ENCODE data around the gene PBX3.
A peak's percentile ranks its signal among the peaks of the same experiment; 100 is the strongest.

The PBX3 gene

DNA sequence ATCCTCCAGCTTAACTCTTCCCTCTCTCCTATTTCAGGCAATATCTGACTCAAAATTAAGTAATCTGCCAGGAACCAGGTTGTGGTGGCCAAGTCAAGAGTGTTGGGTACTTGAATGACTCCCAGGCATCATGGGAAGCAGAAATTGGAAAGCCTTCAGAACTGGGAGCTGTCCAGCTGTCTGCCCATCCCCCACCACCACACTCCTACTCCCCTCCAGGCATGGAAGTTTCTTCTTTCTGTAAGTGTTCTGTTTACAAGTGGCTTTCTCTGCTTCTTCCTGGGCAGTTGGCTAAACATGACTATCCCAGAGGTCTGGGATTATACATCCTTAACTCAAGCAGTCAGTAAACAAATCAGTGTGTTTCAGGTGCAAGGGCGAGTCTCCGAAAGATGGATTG lies 14.6 kb upstream of the PBX3 start:
- Histone ChIP-seq H3K56ac (ENCODE audit: low read length) (no peak overlapping the region), H3K36me3 (ENCODE audit: control insufficient read depth, insufficient read depth, low read length) (no peaks in the 10 kb centered on the region), H3K9ac (ENCODE audit: low read length) (no peak overlapping the region), H3K4me2 (ENCODE audit: low read length) (no peak overlapping the region), H2BK15ac (replicated peaks; ENCODE audit: low read depth) (no peak overlapping the region), H3K4ac (ENCODE audit: low read depth, low read length) (no peak overlapping the region), H3K79me2 (ENCODE audit: control insufficient read depth, insufficient read depth, low read length) (no peaks in the 10 kb centered on the region), H4K8ac (ENCODE audit: low read depth, low read length) (no peak overlapping the region), H3K27ac (ENCODE audit: low read depth, low read length) (no peak overlapping the region), H3K4me1 (ENCODE audit: control insufficient read depth, low read depth, low read length) (peaks cover 2% of the 10 kb centered on the region), H4K5ac (ENCODE audit: low read length) (no peak overlapping the region), H3K27me3 (ENCODE audit: insufficient read depth, low read length, poor library complexity) (no peaks in the 10 kb centered on the region), H3K18ac (ENCODE audit: low read length) (no peak overlapping the region), H3K79me1 (ENCODE audit: low read length) (no peaks in the 10 kb centered on the region), H2BK5ac (ENCODE audit: low read length) (no peak overlapping the region), H3K4me3 (ENCODE audit: low read length) (no peak overlapping the region), H2AK5ac (ENCODE audit: low read length) (no peak overlapping the region), H3K23ac (ENCODE audit: low read length) (no peak overlapping the region), H2BK120ac (ENCODE audit: low read depth, low read length) (no peak overlapping the region)
- DNase-seq = peak; percentile 67
- WGBS (ENCODE audit: extremely low coverage, insufficient coverage, low lambda C conversion rate) = no CpG with 5 or more reads among the region's 2 CpGs

DNA sequence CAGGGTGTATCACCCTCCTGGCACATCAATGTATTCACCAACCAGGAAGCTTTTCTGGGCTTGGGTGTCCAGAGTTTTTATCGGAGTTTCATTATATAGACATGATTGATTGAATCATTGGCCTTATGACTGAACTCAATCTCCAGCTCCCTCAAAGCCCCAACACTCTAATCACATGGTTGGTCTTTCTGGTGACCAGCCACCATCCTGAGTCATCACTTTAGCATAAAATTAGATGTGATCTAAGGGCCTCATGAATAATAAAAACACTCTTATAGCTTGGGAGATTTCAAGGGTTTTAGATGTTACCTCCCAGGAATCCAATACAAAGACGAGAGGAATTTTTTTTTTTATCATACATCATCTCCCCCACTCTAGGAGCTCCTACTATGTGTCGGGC lies 7.7 kb upstream of the PBX3 start:
- Histone ChIP-seq H3K4me2 (ENCODE audit: low read length) (no peak overlapping the region), H3K18ac (ENCODE audit: low read length) (no peak overlapping the region), H3K4me1 (ENCODE audit: control insufficient read depth, low read depth, low read length) (no peaks in the 10 kb centered on the region), H3K27ac (ENCODE audit: low read depth, low read length) (no peak overlapping the region), H3K56ac (ENCODE audit: low read length) (no peak overlapping the region), H2BK120ac (ENCODE audit: low read depth, low read length) (no peak overlapping the region), H3K27me3 (ENCODE audit: insufficient read depth, low read length, poor library complexity) (no peaks in the 10 kb centered on the region), H3K79me2 (ENCODE audit: control insufficient read depth, insufficient read depth, low read length) (no peaks in the 10 kb centered on the region), H3K9ac (ENCODE audit: low read length) (no peak overlapping the region), H2BK15ac (replicated peaks; ENCODE audit: low read depth) (no peak overlapping the region), H3K23ac (ENCODE audit: low read length) (no peak overlapping the region), H4K5ac (ENCODE audit: low read length) (no peak overlapping the region), H3K4me3 (ENCODE audit: low read length) (no peak overlapping the region), H2BK5ac (ENCODE audit: low read length) (no peak overlapping the region), H4K8ac (ENCODE audit: low read depth, low read length) (no peak overlapping the region), H3K4ac (ENCODE audit: low read depth, low read length) (no peak overlapping the region), H3K36me3 (ENCODE audit: control insufficient read depth, insufficient read depth, low read length) (no peaks in the 10 kb centered on the region), H2AK5ac (ENCODE audit: low read length) (no peak overlapping the region), H3K79me1 (ENCODE audit: low read length) (no peaks in the 10 kb centered on the region)
- no peak for DNase-seq
- WGBS (ENCODE audit: extremely low coverage, insufficient coverage, low lambda C conversion rate) = no CpG with 5 or more reads among the region's 3 CpGs

DNA sequence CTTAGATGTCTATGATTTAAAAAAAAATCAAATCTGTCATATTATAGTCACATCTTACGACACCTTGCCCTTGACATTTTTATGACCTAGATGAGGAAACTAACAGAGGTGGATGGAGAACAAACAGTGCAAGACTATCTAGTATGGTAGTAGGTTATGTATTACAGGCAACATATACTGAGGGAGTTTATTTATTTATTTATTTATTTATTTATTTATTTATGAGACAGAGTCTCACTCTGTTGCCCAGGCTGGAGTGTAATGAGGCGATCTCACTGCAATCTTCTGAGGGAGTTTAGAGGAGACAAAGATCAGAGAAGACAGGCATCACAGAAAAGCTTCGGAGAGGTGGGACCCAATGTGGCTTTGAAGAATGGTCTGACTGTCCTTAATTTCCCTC lies 4.5 kb upstream of the PBX3 start:
- H3K4me3 ChIP-seq (ENCODE audit: low read length) = no peak overlapping the region
- no CpG with 5 or more reads among the region's 3 CpGs for WGBS (ENCODE audit: extremely low coverage, insufficient coverage, low lambda C conversion rate)

DNA sequence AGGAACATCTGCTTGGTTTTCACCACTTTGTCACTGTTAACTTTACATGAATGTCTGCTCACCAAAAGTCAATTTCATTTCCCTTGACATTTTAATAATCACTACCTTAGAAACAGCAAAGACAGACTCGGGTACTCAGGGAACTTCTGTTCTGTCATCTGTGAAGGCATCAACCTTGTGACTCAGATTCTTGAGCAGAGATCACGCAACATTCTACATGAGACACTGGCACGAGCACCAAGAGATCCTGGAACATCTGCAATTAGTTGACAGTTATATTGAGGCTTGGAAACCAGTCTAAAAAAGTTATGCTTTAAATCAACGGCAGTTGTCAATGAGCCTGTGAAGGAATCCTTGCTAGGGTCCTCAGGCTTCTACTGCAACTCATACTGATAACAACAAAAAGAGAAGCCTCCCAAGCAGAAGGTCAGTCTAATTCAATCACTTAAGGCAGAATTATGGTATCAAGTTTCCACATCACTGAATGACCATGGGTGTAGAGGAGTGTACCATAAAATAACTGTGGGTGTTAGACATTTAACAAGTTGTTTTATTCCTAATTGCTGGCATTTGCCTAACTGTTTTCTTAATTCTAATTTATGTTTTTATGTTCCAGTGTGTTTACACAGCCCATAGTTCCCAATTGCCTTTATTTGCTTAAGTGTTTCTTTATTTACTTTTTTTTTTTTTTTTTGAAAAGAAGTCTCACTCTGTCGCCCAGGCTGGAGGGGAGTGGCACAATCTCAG lies 3.3 kb upstream of the PBX3 start:
- no peak overlapping the region for H3K4me2 ChIP-seq (ENCODE audit: low read length)
- H3K4me1 ChIP-seq (ENCODE audit: control insufficient read depth, low read depth, low read length) = peaks cover 3% of the 10 kb centered on the region
- H3K18ac ChIP-seq (ENCODE audit: low read length) = no peak overlapping the region
- no peaks in the 10 kb centered on the region for H3K36me3 ChIP-seq (ENCODE audit: control insufficient read depth, insufficient read depth, low read length)
- no peak for DNase-seq
- H3K27ac ChIP-seq (ENCODE audit: low read depth, low read length) = no peak overlapping the region
- no peak overlapping the region for H4K8ac ChIP-seq (ENCODE audit: low read depth, low read length)
- no peaks in the 10 kb centered on the region for H3K27me3 ChIP-seq (ENCODE audit: insufficient read depth, low read length, poor library complexity)
- H2BK5ac ChIP-seq (ENCODE audit: low read length) = no peak overlapping the region
- H3K56ac ChIP-seq (ENCODE audit: low read length) = no peak overlapping the region
- peaks cover 7% of the 10 kb centered on the region for H3K79me2 ChIP-seq (ENCODE audit: control insufficient read depth, insufficient read depth, low read length)
- no peak overlapping the region for H3K4ac ChIP-seq (ENCODE audit: low read depth, low read length)
- no peak overlapping the region for H4K5ac ChIP-seq (ENCODE audit: low read length)
- H3K9ac ChIP-seq (ENCODE audit: low read length) = no peak overlapping the region
- H3K79me1 ChIP-seq (ENCODE audit: low read length) = no peaks in the 10 kb centered on the region
- no peak overlapping the region for H2AK5ac ChIP-seq (ENCODE audit: low read length)
- WGBS (ENCODE audit: extremely low coverage, insufficient coverage, low lambda C conversion rate) = no CpG with 5 or more reads among the region's 5 CpGs
- H2BK15ac ChIP-seq (replicated peaks; ENCODE audit: low read depth) = no peak overlapping the region
- H3K23ac ChIP-seq (ENCODE audit: low read length) = no peak overlapping the region
- no peak overlapping the region for H2BK120ac ChIP-seq (ENCODE audit: low read depth, low read length)
- H3K4me3 ChIP-seq (ENCODE audit: low read length) = no peak overlapping the region

More for the DNA sequence above, 4.5 kb upstream of the PBX3 start:
- H4K5ac ChIP-seq (ENCODE audit: low read length) = no peak overlapping the region
- no peak overlapping the region for H3K9ac ChIP-seq (ENCODE audit: low read length)
- DNase-seq = no peak
- H3K56ac ChIP-seq (ENCODE audit: low read length) = no peak overlapping the region
- H2BK15ac ChIP-seq (replicated peaks; ENCODE audit: low read depth) = no peak overlapping the region
- H3K79me2 ChIP-seq (ENCODE audit: control insufficient read depth, insufficient read depth, low read length) = no peaks in the 10 kb centered on the region
- H2AK5ac ChIP-seq (ENCODE audit: low read length) = no peak overlapping the region
- no peaks in the 10 kb centered on the region for H3K36me3 ChIP-seq (ENCODE audit: control insufficient read depth, insufficient read depth, low read length)
- H2BK5ac ChIP-seq (ENCODE audit: low read length) = no peak overlapping the region
- peaks cover 3% of the 10 kb centered on the region for H3K4me1 ChIP-seq (ENCODE audit: control insufficient read depth, low read depth, low read length)
- no peak overlapping the region for H3K4me2 ChIP-seq (ENCODE audit: low read length)
- H3K18ac ChIP-seq (ENCODE audit: low read length) = no peak overlapping the region
- no peak overlapping the region for H3K4ac ChIP-seq (ENCODE audit: low read depth, low read length)
- H3K23ac ChIP-seq (ENCODE audit: low read length) = no peak overlapping the region
- H2BK120ac ChIP-seq (ENCODE audit: low read depth, low read length) = no peak overlapping the region
- H3K27ac ChIP-seq (ENCODE audit: low read depth, low read length) = no peak overlapping the region
- H3K79me1 ChIP-seq (ENCODE audit: low read length) = no peaks in the 10 kb centered on the region
- H3K27me3 ChIP-seq (ENCODE audit: insufficient read depth, low read length, poor library complexity) = no peaks in the 10 kb centered on the region
- H4K8ac ChIP-seq (ENCODE audit: low read depth, low read length) = no peak overlapping the region

DNA sequence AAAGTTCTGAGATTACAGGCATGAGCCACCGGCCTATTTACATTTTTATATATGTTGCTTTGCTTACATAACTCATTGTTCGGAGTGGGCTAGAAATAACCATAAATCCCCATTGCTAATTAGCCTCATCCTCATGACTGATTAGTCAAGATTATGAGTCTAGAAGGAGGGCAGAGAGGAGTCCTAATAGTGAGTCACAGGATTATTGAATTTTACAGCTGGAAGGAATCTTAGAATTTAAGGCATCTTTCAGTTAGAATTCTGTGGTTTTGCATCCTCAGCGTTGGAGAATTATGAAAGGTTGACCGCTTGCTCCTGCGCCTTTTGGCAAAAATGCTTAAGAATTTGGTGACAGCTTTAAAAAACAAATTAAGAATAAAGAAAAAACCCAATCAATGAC lies 2.6 kb upstream of the PBX3 start:
- peaks cover 3% of the 10 kb centered on the region for H3K4me1 ChIP-seq (ENCODE audit: control insufficient read depth, low read depth, low read length)
- H3K36me3 ChIP-seq (ENCODE audit: control insufficient read depth, insufficient read depth, low read length) = no peaks in the 10 kb centered on the region
- no peak overlapping the region for H3K4me3 ChIP-seq (ENCODE audit: low read length)
- WGBS (ENCODE audit: extremely low coverage, insufficient coverage, low lambda C conversion rate) = no CpG with 5 or more reads among the region's 5 CpGs
- H4K8ac ChIP-seq (ENCODE audit: low read depth, low read length) = no peak overlapping the region
- no peak overlapping the region for H3K4ac ChIP-seq (ENCODE audit: low read depth, low read length)
- no peak overlapping the region for H2AK5ac ChIP-seq (ENCODE audit: low read length)
- no peaks in the 10 kb centered on the region for H3K79me1 ChIP-seq (ENCODE audit: low read length)
- H2BK5ac ChIP-seq (ENCODE audit: low read length) = no peak overlapping the region
- H4K5ac ChIP-seq (ENCODE audit: low read length) = no peak overlapping the region
- no peak overlapping the region for H3K23ac ChIP-seq (ENCODE audit: low read length)
- H3K56ac ChIP-seq (ENCODE audit: low read length) = no peak overlapping the region
- no peak for DNase-seq
- H3K27me3 ChIP-seq (ENCODE audit: insufficient read depth, low read length, poor library complexity) = no peaks in the 10 kb centered on the region
- no peak overlapping the region for H2BK120ac ChIP-seq (ENCODE audit: low read depth, low read length)
- H3K9ac ChIP-seq (ENCODE audit: low read length) = no peak overlapping the region
- H3K79me2 ChIP-seq (ENCODE audit: control insufficient read depth, insufficient read depth, low read length) = peaks cover 8% of the 10 kb centered on the region
- H3K18ac ChIP-seq (ENCODE audit: low read length) = no peak overlapping the region
- H2BK15ac ChIP-seq (replicated peaks; ENCODE audit: low read depth) = no peak overlapping the region
- H3K4me2 ChIP-seq (ENCODE audit: low read length) = no peak overlapping the region
- H3K27ac ChIP-seq (ENCODE audit: low read depth, low read length) = no peak overlapping the region

DNA sequence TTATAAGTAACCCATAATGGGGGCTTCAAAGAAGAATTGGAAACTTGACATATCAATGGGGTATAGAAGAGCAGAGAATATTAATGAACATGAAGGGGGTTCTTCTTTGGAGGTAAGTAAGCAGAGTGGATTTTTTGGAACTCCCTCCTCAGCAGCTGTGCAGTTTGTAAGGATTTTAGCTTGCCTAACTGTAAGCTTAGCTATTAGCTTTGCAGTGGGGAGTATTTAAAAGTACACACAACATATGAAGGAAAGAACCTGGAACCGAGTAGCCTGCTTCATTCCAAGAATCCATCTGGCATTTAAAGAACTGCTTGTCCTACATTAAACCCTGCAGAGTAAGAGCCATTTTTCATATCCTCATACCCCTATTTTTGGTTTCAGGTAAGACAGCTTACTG lies 2.2 kb upstream of the PBX3 start:
- no peak overlapping the region for H4K8ac ChIP-seq (ENCODE audit: low read depth, low read length)
- no peak for DNase-seq
- no peak overlapping the region for H2BK120ac ChIP-seq (ENCODE audit: low read depth, low read length)
- H2AK5ac ChIP-seq (ENCODE audit: low read length) = no peak overlapping the region
- peaks cover 3% of the 10 kb centered on the region for H3K4me1 ChIP-seq (ENCODE audit: control insufficient read depth, low read depth, low read length)
- H3K9ac ChIP-seq (ENCODE audit: low read length) = no peak overlapping the region
- no peak overlapping the region for H2BK5ac ChIP-seq (ENCODE audit: low read length)
- no peak overlapping the region for H3K4me3 ChIP-seq (ENCODE audit: low read length)
- H3K79me1 ChIP-seq (ENCODE audit: low read length) = no peaks in the 10 kb centered on the region
- peaks cover 8% of the 10 kb centered on the region for H3K79me2 ChIP-seq (ENCODE audit: control insufficient read depth, insufficient read depth, low read length)
- H3K36me3 ChIP-seq (ENCODE audit: control insufficient read depth, insufficient read depth, low read length) = no peaks in the 10 kb centered on the region
- no peak overlapping the region for H3K23ac ChIP-seq (ENCODE audit: low read length)
- H3K56ac ChIP-seq (ENCODE audit: low read length) = no peak overlapping the region
- H3K27me3 ChIP-seq (ENCODE audit: insufficient read depth, low read length, poor library complexity) = no peaks in the 10 kb centered on the region
- H3K18ac ChIP-seq (ENCODE audit: low read length) = no peak overlapping the region
- H2BK15ac ChIP-seq (replicated peaks; ENCODE audit: low read depth) = no peak overlapping the region
- no peak overlapping the region for H3K4me2 ChIP-seq (ENCODE audit: low read length)
- WGBS (ENCODE audit: extremely low coverage, insufficient coverage, low lambda C conversion rate) = no CpG with 5 or more reads among the region's 1 CpG
- no peak overlapping the region for H4K5ac ChIP-seq (ENCODE audit: low read length)
- no peak overlapping the region for H3K27ac ChIP-seq (ENCODE audit: low read depth, low read length)
- H3K4ac ChIP-seq (ENCODE audit: low read depth, low read length) = no peak overlapping the region
